ENCODE data around the gene UTRN. TPM values are rescaled to one million over a fixed set of nuclear protein-coding genes. Genes with fewer than 3 reads are reported as not detected.
A peak's percentile ranks its signal among the peaks of the same experiment; 100 is the strongest.

Gene UTRN
- total RNA-seq, 2 experiments from 2014 or later = 17.5 to 18.1 TPM

DNA sequence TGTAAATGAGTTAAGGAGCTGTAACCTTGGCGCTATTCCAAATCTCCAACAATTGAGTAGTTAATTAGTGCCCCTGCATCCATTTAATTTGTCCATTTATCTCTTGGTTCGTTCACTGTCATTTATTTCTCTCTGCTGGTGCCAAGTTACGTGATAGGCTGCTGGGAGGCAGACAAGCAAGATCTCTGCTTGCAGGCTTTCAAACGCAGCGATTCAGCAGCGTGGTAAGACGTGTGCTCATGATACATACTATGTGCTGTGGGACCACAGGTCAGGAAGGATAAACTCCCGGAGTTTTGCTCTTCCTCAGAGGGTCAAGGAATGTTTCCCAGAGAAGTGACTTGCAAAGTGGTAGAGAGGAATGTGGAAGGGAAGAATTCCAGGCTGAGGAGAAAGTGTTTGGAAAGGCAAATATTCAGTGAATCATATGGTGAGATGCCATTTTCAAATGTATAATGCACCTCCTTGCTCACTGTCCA is 46.4 kb downstream of the UTRN start:
- intact Hi-C loops (cut with micrococcal nuclease; ENCODE audit: unreplicated experiment) = no loop called here
- DNase-seq (ENCODE audit: low spot score) = no peak
- H3K4me2 ChIP-seq (ENCODE audit: low read length) = no peak overlapping the region
- no peaks in the 10 kb centered on the region for H3K9me3 ChIP-seq (ENCODE audit: low read length)
- no peak overlapping the region for H2AFZ ChIP-seq (ENCODE audit: low read length)
- no peaks in the 10 kb centered on the region for H3K79me2 ChIP-seq (ENCODE audit: insufficient read depth, low read depth, low read length)
- no peak for TF ChIP-seq EZH2phosphoT487 (IDR thresholded peaks at IDR 0.05; ENCODE audit: borderline replicate concordance, low read depth, low read length)
- TF ChIP-seq, protein P1, sequence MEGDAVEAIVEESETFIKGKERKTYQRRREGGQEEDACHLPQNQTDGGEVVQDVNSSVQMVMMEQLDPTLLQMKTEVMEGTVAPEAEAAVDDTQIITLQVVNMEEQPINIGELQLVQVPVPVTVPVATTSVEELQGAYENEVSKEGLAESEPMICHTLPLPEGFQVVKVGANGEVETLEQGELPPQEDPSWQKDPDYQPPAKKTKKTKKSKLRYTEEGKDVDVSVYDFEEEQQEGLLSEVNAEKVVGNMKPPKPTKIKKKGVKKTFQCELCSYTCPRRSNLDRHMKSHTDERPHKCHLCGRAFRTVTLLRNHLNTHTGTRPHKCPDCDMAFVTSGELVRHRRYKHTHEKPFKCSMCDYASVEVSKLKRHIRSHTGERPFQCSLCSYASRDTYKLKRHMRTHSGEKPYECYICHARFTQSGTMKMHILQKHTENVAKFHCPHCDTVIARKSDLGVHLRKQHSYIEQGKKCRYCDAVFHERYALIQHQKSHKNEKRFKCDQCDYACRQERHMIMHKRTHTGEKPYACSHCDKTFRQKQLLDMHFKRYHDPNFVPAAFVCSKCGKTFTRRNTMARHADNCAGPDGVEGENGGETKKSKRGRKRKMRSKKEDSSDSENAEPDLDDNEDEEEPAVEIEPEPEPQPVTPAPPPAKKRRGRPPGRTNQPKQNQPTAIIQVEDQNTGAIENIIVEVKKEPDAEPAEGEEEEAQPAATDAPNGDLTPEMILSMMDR (conservative IDR thresholded peaks at IDR 0.05; ENCODE audit: low read length) = no peak
- H3K27ac ChIP-seq (ENCODE audit: low read depth, low read length, poor library complexity, severe bottlenecking) = no peak overlapping the region
- POLR2A ChIA-PET = interaction anchor here (1.2 kb wide), 1 partner anchor 9 kb away, joined by 3 read pairs; no protein-coding TSS in a partner anchor
- H3K4me3 ChIP-seq (ENCODE audit: low read depth, low read length, poor library complexity, severe bottlenecking) = no peak overlapping the region
- no peaks in the 10 kb centered on the region; the same call in 1 of the 2 replicates for H4K20me1 ChIP-seq (ENCODE audit: insufficient read depth, low read length)
- CTCF ChIA-PET (ENCODE audit: unreplicated experiment) = no interaction called here
- peaks cover 29% of the 10 kb centered on the region for H3K4me1 ChIP-seq (ENCODE audit: insufficient read depth, low read length, poor library complexity, severe bottlenecking)
- H3K9me2 ChIP-seq (ENCODE audit: insufficient read depth, low read length) = no peaks in the 10 kb centered on the region
- no TSS peak for BruUV-seq (replicated peaks)
- no peaks in the 10 kb centered on the region for H3K36me3 ChIP-seq (ENCODE audit: insufficient read depth, low read length)

DNA sequence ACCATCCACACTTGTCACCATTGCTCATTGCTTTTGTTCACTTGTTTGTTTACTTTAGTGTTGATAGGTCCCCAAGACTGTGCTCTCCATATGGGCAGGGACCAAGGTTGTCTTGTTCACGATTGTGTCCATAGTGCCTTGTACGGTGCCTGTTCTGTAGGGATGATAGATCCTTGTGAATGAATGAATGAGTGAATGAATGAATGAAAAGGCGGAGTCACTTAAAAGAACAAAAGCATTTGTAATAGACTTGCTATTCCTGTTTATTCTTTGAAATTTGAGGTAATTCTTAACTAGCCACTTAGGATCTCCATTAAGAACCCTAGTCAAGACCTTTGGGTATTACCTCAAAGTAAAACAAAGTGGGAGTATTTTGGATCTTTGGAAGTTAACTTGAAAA is 47.0 kb downstream of the UTRN start:
- POLR2A ChIA-PET = interaction anchor here (1.2 kb wide), 1 partner anchor 9 kb away, joined by 3 read pairs; no protein-coding TSS in a partner anchor
- H3K79me2 ChIP-seq (ENCODE audit: insufficient read depth, low read depth, low read length) = no peaks in the 10 kb centered on the region
- H4K20me1 ChIP-seq (ENCODE audit: insufficient read depth, low read length) = no peaks in the 10 kb centered on the region; the same call in 1 of the 2 replicates

DNA sequence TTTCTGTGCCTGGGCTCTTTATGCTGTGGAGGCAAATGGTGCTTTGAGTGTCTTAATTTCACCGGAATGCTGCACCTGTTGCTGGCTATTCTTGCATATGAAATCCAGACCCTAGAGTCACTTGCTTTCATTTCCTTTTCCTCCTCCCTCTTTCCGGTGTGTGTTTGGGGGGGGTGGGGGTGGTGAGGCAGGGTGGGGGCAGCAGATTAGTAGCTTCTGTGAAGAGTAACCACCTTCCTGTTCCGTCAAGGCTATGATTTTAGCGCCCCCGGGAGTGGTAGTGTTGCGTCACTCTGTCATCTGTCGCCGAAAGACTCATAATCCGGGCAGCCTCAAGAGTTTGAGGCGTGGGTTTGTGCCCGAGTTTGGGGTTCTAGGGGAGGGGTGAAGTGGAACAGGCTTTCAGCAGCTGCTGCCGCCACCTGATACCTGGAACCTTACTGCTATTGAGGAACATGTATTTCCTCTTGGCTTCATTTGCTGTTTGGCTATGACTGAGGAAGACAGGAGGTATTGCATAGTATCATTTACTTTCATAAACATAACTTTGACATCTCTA is 49.1 kb downstream of the UTRN start:
- intact Hi-C loops (cut with micrococcal nuclease; ENCODE audit: unreplicated experiment) = no loop called here
- Histone ChIP-seq H3K4me2 (ENCODE audit: low read length) (peak overlapping the region; percentile 81), H4K20me1 (ENCODE audit: insufficient read depth, low read length) (no peaks in the 10 kb centered on the region; the same call in 1 of the 2 replicates), H3K9me2 (ENCODE audit: insufficient read depth, low read length) (no peaks in the 10 kb centered on the region), H3K36me3 (ENCODE audit: insufficient read depth, low read length) (no peaks in the 10 kb centered on the region), H3K4me3 (ENCODE audit: low read depth, low read length, poor library complexity, severe bottlenecking) (peak overlapping the region; percentile 54), H3K27ac (ENCODE audit: low read depth, low read length, poor library complexity, severe bottlenecking) (no peak overlapping the region), H3K79me2 (ENCODE audit: insufficient read depth, low read depth, low read length) (no peaks in the 10 kb centered on the region), H3K4me1 (ENCODE audit: insufficient read depth, low read length, poor library complexity, severe bottlenecking) (peaks cover 38% of the 10 kb centered on the region), H3K9me3 (ENCODE audit: low read length) (no peaks in the 10 kb centered on the region), H2AFZ (ENCODE audit: low read length) (no peak overlapping the region)
- no peak for TF ChIP-seq EZH2phosphoT487 (IDR thresholded peaks at IDR 0.05; ENCODE audit: borderline replicate concordance, low read depth, low read length)
- TF ChIP-seq, protein P1 (conservative IDR thresholded peaks at IDR 0.05; ENCODE audit: low read length) = no peak
- no TSS peak for BruUV-seq (replicated peaks)
- ChIA-PET POLR2A (no interaction called here), CTCF (ENCODE audit: unreplicated experiment) (no interaction called here)
- DNase-seq (ENCODE audit: low spot score) = peak; percentile 68

More for the DNA sequence above, 47.0 kb downstream of the UTRN start:
- BruUV-seq (replicated peaks) = no TSS peak
- no peak overlapping the region for H3K4me3 ChIP-seq (ENCODE audit: low read depth, low read length, poor library complexity, severe bottlenecking)
- H3K9me2 ChIP-seq (ENCODE audit: insufficient read depth, low read length) = no peaks in the 10 kb centered on the region
- no peak overlapping the region for H3K4me2 ChIP-seq (ENCODE audit: low read length)
- intact Hi-C loops (cut with micrococcal nuclease; ENCODE audit: unreplicated experiment) = no loop called here
- H3K36me3 ChIP-seq (ENCODE audit: insufficient read depth, low read length) = no peaks in the 10 kb centered on the region
- no peaks in the 10 kb centered on the region for H3K9me3 ChIP-seq (ENCODE audit: low read length)
- no peak for DNase-seq (ENCODE audit: low spot score)
- no peak overlapping the region for H3K27ac ChIP-seq (ENCODE audit: low read depth, low read length, poor library complexity, severe bottlenecking)
- H2AFZ ChIP-seq (ENCODE audit: low read length) = no peak overlapping the region
- peaks cover 29% of the 10 kb centered on the region for H3K4me1 ChIP-seq (ENCODE audit: insufficient read depth, low read length, poor library complexity, severe bottlenecking)
- TF ChIP-seq, protein P1 (conservative IDR thresholded peaks at IDR 0.05; ENCODE audit: low read length) = no peak
- TF ChIP-seq EZH2phosphoT487 (IDR thresholded peaks at IDR 0.05; ENCODE audit: borderline replicate concordance, low read depth, low read length) = no peak
- CTCF ChIA-PET (ENCODE audit: unreplicated experiment) = no interaction called here

Measured in OCI-LY7 (cell line).